ENCODE results near the gene SLC22A15. TPM values are rescaled to one million over a fixed set of nuclear protein-coding genes. Genes with fewer than 3 reads are reported as not detected.
A peak's percentile ranks its signal among the peaks of the same experiment; 100 is the strongest.

Gene SLC22A15
- total RNA-seq, 2 experiments from 2014 or later, result 0.08 to 0.22 TPM

- no peaks in the 10 kb centered on the region for H3K9me3 Mint-ChIP-seq
- H3K4me3 Mint-ChIP-seq, result no peak overlapping the region
- peak in 12 of 14 experiments; percentile 2 to 66 (median 26) for DNase-seq
- Histone ChIP-seq H3K36me3 (ENCODE audit: insufficient read depth, low read length) (no peaks in the 10 kb centered on the region), H3K27ac (ENCODE audit: low read depth in 1 of 2, low read length in 2 of 2) (no peak overlapping the region), H3K4me3 (ENCODE audit: low read length) (no peak overlapping the region), H3K4me1 (ENCODE audit: insufficient read depth, low read length) (no peaks in the 10 kb centered on the region), H3K9me3 (ENCODE audit: control insufficient read depth in 1 of 2, insufficient read depth in 1 of 2, low read length in 2 of 2) (no peaks in the 10 kb centered on the region), H3K27me3 (ENCODE audit: control insufficient read depth in 1 of 2, insufficient read depth in 2 of 2, low read length in 2 of 2) (peaks cover 0 to 3% of the 10 kb centered on the region in 2 experiments)
- H3K27me3 Mint-ChIP-seq, result peaks cover 10% of the 10 kb centered on the region
- no peaks in the 10 kb centered on the region for H3K36me3 Mint-ChIP-seq (ENCODE audit: low read depth)
- intact Hi-C loops (cut with DNase I, micrococcal nuclease), result loop anchor here in 1 of 2 experiments (2.0 kb wide), 1 partner anchor 882 kb away; no protein-coding TSS in a partner anchor
- CTCF ChIA-PET, result interaction anchor here (1.0 to 1.3 kb wide), 4 partner anchors 10 to 29 kb away, joined by 3 to 4 read pairs (median 3); no protein-coding TSS in a partner anchor
- no peak for ATAC-seq (ENCODE audit: poor library complexity)
- POLR2A ChIA-PET, result no interaction called here
- no peak overlapping the region for H3K27ac Mint-ChIP-seq
- TF ChIP-seq CTCF (IDR thresholded peaks at IDR 0.05), result peak; percentile 63
- no peaks in the 10 kb centered on the region for H3K4me1 Mint-ChIP-seq (ENCODE audit: low read depth)
Observed at GRCh38 chr1:116020668-116021272, 44.5 kb downstream of the SLC22A15 start.

- ChIA-PET CTCF (no interaction called here), POLR2A (no interaction called here)
- H3K36me3 Mint-ChIP-seq (ENCODE audit: low read depth), result no peaks in the 10 kb centered on the region
- Histone ChIP-seq H3K27ac (ENCODE audit: low read depth in 1 of 2, low read length in 2 of 2) (no peak overlapping the region), H3K36me3 (ENCODE audit: insufficient read depth, low read length) (no peaks in the 10 kb centered on the region), H3K9me3 (ENCODE audit: control insufficient read depth in 1 of 2, insufficient read depth in 1 of 2, low read length in 2 of 2) (no peaks in the 10 kb centered on the region), H3K4me1 (ENCODE audit: insufficient read depth, low read length) (no peaks in the 10 kb centered on the region), H3K27me3 (ENCODE audit: control insufficient read depth in 1 of 2, insufficient read depth in 2 of 2, low read length in 2 of 2) (peaks cover 0 to 2% of the 10 kb centered on the region in 2 experiments), H3K4me3 (ENCODE audit: low read length) (no peak overlapping the region)
- peaks cover 16% of the 10 kb centered on the region for H3K27me3 Mint-ChIP-seq
- TF ChIP-seq CTCF (IDR thresholded peaks at IDR 0.05), result no peak
- intact Hi-C loops (cut with DNase I, micrococcal nuclease), result no loop called here
- ATAC-seq (ENCODE audit: poor library complexity), result no peak
- no peaks in the 10 kb centered on the region for H3K9me3 Mint-ChIP-seq
- H3K4me3 Mint-ChIP-seq, result no peak overlapping the region
- H3K27ac Mint-ChIP-seq, result no peak overlapping the region
- DNase-seq, result no peak
- no peaks in the 10 kb centered on the region for H3K4me1 Mint-ChIP-seq (ENCODE audit: low read depth)
Observed at GRCh38 chr1:116024626-116025025, 48.3 kb downstream of the SLC22A15 start.

GRCh38 chr1:116026631-116027030 is 50.3 kb downstream of the SLC22A15 start:
- Mint-ChIP-seq H3K4me1 (ENCODE audit: low read depth) (no peaks in the 10 kb centered on the region), H3K9me3 (no peaks in the 10 kb centered on the region), H3K4me3 (no peak overlapping the region), H3K27me3 (peaks cover 10% of the 10 kb centered on the region), H3K27ac (no peak overlapping the region), H3K36me3 (ENCODE audit: low read depth) (no peaks in the 10 kb centered on the region)
- H3K27me3 ChIP-seq (ENCODE audit: control insufficient read depth in 1 of 2, insufficient read depth in 2 of 2, low read length in 2 of 2), result no peaks in the 10 kb centered on the region
- no peak for TF ChIP-seq CTCF (IDR thresholded peaks at IDR 0.05)
- DNase-seq (no peak), ATAC-seq (ENCODE audit: poor library complexity) (no peak)
- no peaks in the 10 kb centered on the region for H3K4me1 ChIP-seq (ENCODE audit: insufficient read depth, low read length)
- ChIA-PET POLR2A (no interaction called here), CTCF (no interaction called here)
- no peaks in the 10 kb centered on the region for H3K9me3 ChIP-seq (ENCODE audit: control insufficient read depth in 1 of 2, insufficient read depth in 1 of 2, low read length in 2 of 2)
- H3K4me3 ChIP-seq (ENCODE audit: low read length), result no peak overlapping the region
- H3K36me3 ChIP-seq (ENCODE audit: insufficient read depth, low read length), result no peaks in the 10 kb centered on the region
- H3K27ac ChIP-seq (ENCODE audit: low read depth in 1 of 2, low read length in 2 of 2), result no peak overlapping the region
- intact Hi-C loops (cut with DNase I, micrococcal nuclease), result no loop called here
